Keratinocyte (primary cell): ENCODE measurements around the gene ZC3H12D. TPM values are rescaled to one million over a fixed set of nuclear protein-coding genes. Genes with fewer than 3 reads are reported as not detected.

ENCODE experiments used
- DNase-seq: peaks from one replicate; pipeline ENCODE4 v3.0.0-alpha.2; 2011; ENCODE audit warnings: low read depth, missing footprints, low spot score
- FAIRE-seq: peaks from 2 replicates; lab custom pipeline; 2011; peaks lifted over from hg19 to GRCh38; lab: Jason Lieb, UNC
- H2AFZ ChIP-seq: 2 replicates; pipeline ENCODE4 v1.6.0; 2012; ENCODE audit warnings: low read length, control low read depth, inconsistent platforms; ENCODE audit not compliant: control insufficient read depth
- H3K27ac ChIP-seq: 2 replicates; pipeline ENCODE4 v1.5.1; 2011; ENCODE audit warnings: low read length; ENCODE audit not compliant: control insufficient read depth, insufficient read depth
- H3K27me3 ChIP-seq: 3 replicates; pipeline ENCODE4 v1.6.0; 2011; ENCODE audit warnings: low read length; ENCODE audit not compliant: control insufficient read depth, insufficient read depth; ENCODE audit errors: extremely low read depth
- H3K36me3 ChIP-seq, 2 experiments: 2 replicates in 1 of 2; 3 replicates in 1 of 2; pipeline ENCODE4 v1.5.1; 2011; ENCODE audit warnings: low read length in 2 of 2, mild to moderate bottlenecking in 1 of 2; ENCODE audit not compliant: control insufficient read depth in 2 of 2, insufficient read depth in 2 of 2; ENCODE audit errors: extremely low read depth in 1 of 2
- H3K4me1 ChIP-seq: 3 replicates; pipeline ENCODE4 v1.5.1; 2011; ENCODE audit warnings: low read length; ENCODE audit not compliant: control insufficient read depth, insufficient read depth; ENCODE audit errors: extremely low read depth
- H3K4me2 ChIP-seq: 3 replicates; pipeline ENCODE4 v1.6.0; 2011; ENCODE audit warnings: low read depth, low read length; ENCODE audit not compliant: control insufficient read depth, insufficient read depth; ENCODE audit errors: extremely low read depth
- H3K4me3 ChIP-seq, 3 experiments: fragments of 200-600 bp in 1 of 3; sonication (generic) in 1 of 3; 2 replicates in 2 of 3; 3 replicates in 1 of 3; pipeline ENCODE4 v1.5.1; 2011 to 2016; ENCODE audit warnings: low read length in 3 of 3, mild to moderate bottlenecking in 3 of 3, control low read depth in 2 of 3, inconsistent platforms in 1 of 3, low read depth in 1 of 3, mixed read lengths in 1 of 3, mixed run types in 1 of 3, moderate library complexity in 1 of 3; ENCODE audit not compliant: control insufficient read depth in 2 of 3, insufficient read depth in 2 of 3; ENCODE audit errors: extremely low read depth in 1 of 3
- H3K79me2 ChIP-seq: 2 replicates; pipeline ENCODE4 v1.6.0; 2012; ENCODE audit warnings: low read length; ENCODE audit not compliant: control insufficient read depth, insufficient read depth
- H3K9ac ChIP-seq: 3 replicates; pipeline ENCODE4 v1.6.0; 2011; ENCODE audit warnings: low read length; ENCODE audit not compliant: control insufficient read depth, insufficient read depth; ENCODE audit errors: extremely low read depth
- H3K9me1 ChIP-seq: 3 replicates; pipeline ENCODE4 v1.6.0; 2011; ENCODE audit warnings: low read length; ENCODE audit not compliant: control insufficient read depth, insufficient read depth; ENCODE audit errors: extremely low read depth
- H3K9me3 ChIP-seq: 2 replicates; pipeline ENCODE4 v1.5.1; 2012; ENCODE audit warnings: low read depth, low read length; ENCODE audit not compliant: control insufficient read depth
- H4K20me1 ChIP-seq: 3 replicates; pipeline ENCODE4 v1.6.0; 2011; ENCODE audit warnings: low read length; ENCODE audit not compliant: control insufficient read depth, insufficient read depth; ENCODE audit errors: extremely low read depth
- EZH2 ChIP-seq: IDR thresholded peaks from one replicate; pipeline ENCODE4 v1.6.1; 2012; ENCODE audit warnings: inconsistent platforms, mild to moderate bottlenecking, low read length, moderate library complexity
- dilution Hi-C: fragments of 300-500 bp; cut with MboI; formaldehyde crosslinking; loops from one replicate; pipeline ENCODE4 v1.7.0; 2020; ENCODE audit warnings: low sequenced_read_pairs; ENCODE audit not compliant: extremely low pct_ligation_motif_present
- polyA plus RNA-seq, 5 experiments: library from polyadenylated mRNA; depleted of rRNA in 3 of 5; stranded (reverse) in 3 of 5; stranded (forward) in 1 of 5; unstranded in 1 of 5; fragments of >200 nt; gene quantifications; 1 replicate in 1 of 5; 2 replicates in 3 of 5; 3 replicates in 1 of 5; pipeline versions ENCODE4 v1.2.1 to v1.2.3, GENCODE V29; 2011 to 2012; ENCODE audit warnings: missing spikeins in 2 of 5, low read depth in 1 of 5, low replicate concordance in 1 of 5
- TF ChIP-seq, protein P1 (sequence below), 3 experiments: IDR thresholded peaks in 1 of 3; conservative IDR thresholded peaks in 1 of 3; optimal IDR thresholded peaks in 1 of 3; 2 replicates in 2 of 3; 3 replicates in 1 of 3; pipeline versions ENCODE3 to v1.5.1; 2011; ENCODE audit warnings: low read length in 3 of 3, mild to moderate bottlenecking in 3 of 3, moderate library complexity in 2 of 3, control low read depth in 1 of 3, inconsistent platforms in 1 of 3; ENCODE audit not compliant: insufficient read depth in 2 of 3; ENCODE audit errors: extremely low read depth in 1 of 3

Gene ZC3H12D
- polyA plus RNA-seq, 1 donor (not counting 4 experiments of a cell fraction or from before 2014, with no cell fraction given) = 0.04 TPM

DNA sequence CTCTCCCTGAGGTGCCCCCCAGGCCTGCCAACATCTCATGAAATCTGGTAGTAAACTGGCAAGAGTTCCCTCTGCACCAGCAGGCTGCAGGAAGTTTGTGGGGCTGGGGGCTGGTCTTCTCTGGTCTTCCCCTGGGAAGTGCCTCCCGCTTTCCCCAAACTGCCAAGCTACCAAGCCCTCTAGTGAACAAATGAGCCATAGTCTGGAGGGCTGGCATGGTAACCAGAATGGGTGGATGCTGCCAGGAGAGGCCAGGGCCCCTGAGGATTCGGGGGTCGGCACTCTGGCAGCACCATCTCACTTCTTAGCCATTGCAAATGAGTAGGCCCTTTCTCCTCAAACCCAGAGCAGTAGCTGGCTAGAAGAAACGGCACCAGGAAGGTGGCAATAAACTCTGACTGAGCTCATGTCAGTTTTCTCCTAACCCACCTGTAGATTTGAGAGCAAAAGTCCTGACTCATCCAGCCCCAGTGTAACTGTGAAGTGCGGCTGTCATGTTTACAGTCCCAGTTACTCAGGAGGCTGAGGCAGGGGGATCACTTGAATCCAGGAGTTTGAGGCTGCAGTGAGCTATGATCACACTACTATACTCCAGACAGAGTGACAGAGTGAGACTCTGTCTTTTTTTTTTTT is 35.9 kb downstream of the ZC3H12D start:
- Histone ChIP-seq H3K4me3 (no peak overlapping the region), H3K9me1 (no peaks in the 10 kb centered on the region), H3K79me2 (no peaks in the 10 kb centered on the region), H2AFZ (no peak overlapping the region), H3K4me2 (no peak overlapping the region), H3K27me3 (peaks cover 9% of the 10 kb centered on the region), H3K4me1 (peaks cover 6% of the 10 kb centered on the region), H3K9me3 (peaks cover 3% of the 10 kb centered on the region), H4K20me1 (no peaks in the 10 kb centered on the region), H3K36me3 (no peaks in the 10 kb centered on the region), H3K9ac (no peak overlapping the region), H3K27ac (no peak overlapping the region)
- dilution Hi-C loops = no loop called here
- no peak for TF ChIP-seq EZH2
- TF ChIP-seq, protein P1, sequence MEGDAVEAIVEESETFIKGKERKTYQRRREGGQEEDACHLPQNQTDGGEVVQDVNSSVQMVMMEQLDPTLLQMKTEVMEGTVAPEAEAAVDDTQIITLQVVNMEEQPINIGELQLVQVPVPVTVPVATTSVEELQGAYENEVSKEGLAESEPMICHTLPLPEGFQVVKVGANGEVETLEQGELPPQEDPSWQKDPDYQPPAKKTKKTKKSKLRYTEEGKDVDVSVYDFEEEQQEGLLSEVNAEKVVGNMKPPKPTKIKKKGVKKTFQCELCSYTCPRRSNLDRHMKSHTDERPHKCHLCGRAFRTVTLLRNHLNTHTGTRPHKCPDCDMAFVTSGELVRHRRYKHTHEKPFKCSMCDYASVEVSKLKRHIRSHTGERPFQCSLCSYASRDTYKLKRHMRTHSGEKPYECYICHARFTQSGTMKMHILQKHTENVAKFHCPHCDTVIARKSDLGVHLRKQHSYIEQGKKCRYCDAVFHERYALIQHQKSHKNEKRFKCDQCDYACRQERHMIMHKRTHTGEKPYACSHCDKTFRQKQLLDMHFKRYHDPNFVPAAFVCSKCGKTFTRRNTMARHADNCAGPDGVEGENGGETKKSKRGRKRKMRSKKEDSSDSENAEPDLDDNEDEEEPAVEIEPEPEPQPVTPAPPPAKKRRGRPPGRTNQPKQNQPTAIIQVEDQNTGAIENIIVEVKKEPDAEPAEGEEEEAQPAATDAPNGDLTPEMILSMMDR (optimal IDR thresholded peaks at IDR 0.05 in 1 of 3, IDR thresholded peaks at IDR 0.05 in 1 of 3, conservative IDR thresholded peaks at IDR 0.05 in 1 of 3; ENCODE audit: extremely low read depth in 1 of 3, insufficient read depth in 2 of 3, low read length in 3 of 3) = no peak
- FAIRE-seq (no peak), DNase-seq (no peak)

- peaks cover 2% of the 10 kb centered on the region for H3K4me1 ChIP-seq
- H3K9me3 ChIP-seq = peaks cover 4% of the 10 kb centered on the region
- FAIRE-seq (no peak), DNase-seq (no peak)
- H2AFZ ChIP-seq = no peak overlapping the region
- H4K20me1 ChIP-seq = no peaks in the 10 kb centered on the region
- H3K27ac ChIP-seq = no peak overlapping the region
- H3K4me2 ChIP-seq = no peak overlapping the region
- H3K79me2 ChIP-seq = no peaks in the 10 kb centered on the region
- dilution Hi-C loops = no loop called here
- peaks cover 9% of the 10 kb centered on the region for H3K27me3 ChIP-seq
- no peaks in the 10 kb centered on the region for H3K36me3 ChIP-seq
- no peak overlapping the region for H3K9ac ChIP-seq
- TF ChIP-seq EZH2 = no peak
- TF ChIP-seq, protein P1 (optimal IDR thresholded peaks at IDR 0.05 in 1 of 3, IDR thresholded peaks at IDR 0.05 in 1 of 3, conservative IDR thresholded peaks at IDR 0.05 in 1 of 3; ENCODE audit: extremely low read depth in 1 of 3, insufficient read depth in 2 of 3, low read length in 3 of 3) = peak in 1 of 3 experiments; percentile 8
- H3K9me1 ChIP-seq = no peaks in the 10 kb centered on the region
- no peak overlapping the region for H3K4me3 ChIP-seq
Measured at GRCh38 chr6:149446791-149447376, 37.9 kb downstream of the ZC3H12D start.
